ENCODE data around the gene PABPC1L. TPM values are rescaled to one million over a fixed set of nuclear protein-coding genes. Genes with fewer than 3 reads are reported as not detected.
A peak's percentile ranks its signal among the peaks of the same experiment; 100 is the strongest.

PABPC1L gene
- total RNA-seq, 1 experiment from 2014 or later = 83.5 TPM

GRCh38 chr20:44911264-44911921 lies 1.5 kb downstream of the PABPC1L start:
- peak; percentile 91 for DNase-seq
- no peak overlapping the region for H3K23ac ChIP-seq (ENCODE audit: insufficient read length, low read depth, low read length)
- no peak overlapping the region for H2BK12ac ChIP-seq (ENCODE audit: insufficient read length, low read depth, low read length)
- H3K27ac Mint-ChIP-seq = peak overlapping the region; percentile 40 to 93 (median 90); a peak in 3 of 7 replicates
- H2AK5ac ChIP-seq (ENCODE audit: insufficient read length, low read length) = no peak overlapping the region
- peaks cover 28 to 32% of the 10 kb centered on the region in 2 experiments for H3K4me1 Mint-ChIP-seq
- H3K36me3 Mint-ChIP-seq (ENCODE audit: insufficient read depth in 1 of 3, low read depth in 3 of 3) = peaks cover 26 to 64% (median 51%) of the 10 kb centered on the region in 3 experiments; a peak in 6 of 7 replicates
- no peak overlapping the region for H2BK15ac ChIP-seq (ENCODE audit: low read depth, low read length)
- H2BK120ac ChIP-seq (ENCODE audit: low read depth, low read length, poor library complexity, severe bottlenecking) = no peak overlapping the region
- no peaks in the 10 kb centered on the region for H3K79me2 ChIP-seq (ENCODE audit: insufficient read depth, low read length)
- peaks cover 12% of the 10 kb centered on the region for H3K23me2 ChIP-seq (ENCODE audit: insufficient read length, low read depth, low read length, poor library complexity, severe bottlenecking)
- peaks cover 8% of the 10 kb centered on the region; the same call in 1 of the 2 replicates for H3K4me1 ChIP-seq (ENCODE audit: insufficient read depth, low read length)
- no peak overlapping the region for H3K4me2 ChIP-seq (ENCODE audit: insufficient read depth, insufficient read length, low read length)
- no peak overlapping the region for H4K5ac ChIP-seq (ENCODE audit: insufficient read length, low read depth, low read length)
- no peaks in the 10 kb centered on the region for H3K9me3 ChIP-seq (ENCODE audit: control insufficient read depth, low read depth, low read length)
- no peak overlapping the region for H3K56ac ChIP-seq (ENCODE audit: insufficient read length, low read depth, low read length)
- H3K79me1 ChIP-seq (ENCODE audit: insufficient read depth, low read depth, low read length, poor library complexity, severe bottlenecking) = no peaks in the 10 kb centered on the region
- no peaks in the 10 kb centered on the region for H4K20me1 ChIP-seq (ENCODE audit: control insufficient read depth, insufficient read depth, insufficient read length)
- H4K91ac ChIP-seq (ENCODE audit: insufficient read length, low read depth, low read length) = no peak overlapping the region
- no peak overlapping the region for H2BK5ac ChIP-seq (ENCODE audit: insufficient read length, low read length)
- H3K27me3 ChIP-seq (ENCODE audit: insufficient read depth, low read length) = no peaks in the 10 kb centered on the region
- H3K27ac ChIP-seq (ENCODE audit: insufficient read length, low read depth, low read length) = no peak overlapping the region
- H3K9ac ChIP-seq (ENCODE audit: extremely low read depth, insufficient read length, low read length) = no peak overlapping the region
- H3T11ph ChIP-seq (ENCODE audit: low read length) = no peak overlapping the region
- no peak overlapping the region for H3K18ac ChIP-seq (ENCODE audit: insufficient read length, low read depth, low read length)
- peak overlapping the region; percentile 71 to 86 for H3K4me3 Mint-ChIP-seq
- peak; percentile 79 for TF ChIP-seq CTCF (conservative IDR thresholded peaks at IDR 0.05)
- H3K14ac ChIP-seq (ENCODE audit: insufficient read depth, low read length) = no peak overlapping the region
- H3K27me3 Mint-ChIP-seq (ENCODE audit: low read depth) = no peaks in the 10 kb centered on the region
- no peak overlapping the region for H2BK20ac ChIP-seq (ENCODE audit: low read depth, low read length, poor library complexity, severe bottlenecking)
- no CpG with 5 or more reads among the region's 21 CpGs for WGBS (ENCODE audit: extremely low coverage, insufficient read length, low lambda C conversion rate)
- H3K4ac ChIP-seq (ENCODE audit: low read depth, low read length) = no peak overlapping the region
- H2AFZ ChIP-seq (ENCODE audit: low read length) = no peak overlapping the region
- no peaks in the 10 kb centered on the region for H3K9me3 Mint-ChIP-seq
- H4K8ac ChIP-seq (replicated peaks; ENCODE audit: insufficient read length, low read depth, low read length) = no peak overlapping the region
